GM20000 (cell line): ENCODE data around the gene SMAD1.
"Not testable (repeated sequence)": the region's sequence is repeated elsewhere in the genome, so short reads cannot be mapped to it uniquely, and the experiment has no call there.

Experiments used
- DNase-seq: peaks from one replicate; pipeline ENCODE4 v3.0.0; 2012; ENCODE audit warnings: low spot score
- TF ChIP-seq, protein P1 (sequence below): IDR thresholded peaks from 2 replicates; pipeline ENCODE4 v1.5.1; 2012; ENCODE audit warnings: mild to moderate bottlenecking, control low read depth; ENCODE audit errors: extremely low read depth, missing control alignments

The SMAD1 gene

GRCh38 chr4:145557720-145558119 lies 76.1 kb downstream of the SMAD1 start:
- peak; percentile 64 for DNase-seq
- TF ChIP-seq, protein P1, sequence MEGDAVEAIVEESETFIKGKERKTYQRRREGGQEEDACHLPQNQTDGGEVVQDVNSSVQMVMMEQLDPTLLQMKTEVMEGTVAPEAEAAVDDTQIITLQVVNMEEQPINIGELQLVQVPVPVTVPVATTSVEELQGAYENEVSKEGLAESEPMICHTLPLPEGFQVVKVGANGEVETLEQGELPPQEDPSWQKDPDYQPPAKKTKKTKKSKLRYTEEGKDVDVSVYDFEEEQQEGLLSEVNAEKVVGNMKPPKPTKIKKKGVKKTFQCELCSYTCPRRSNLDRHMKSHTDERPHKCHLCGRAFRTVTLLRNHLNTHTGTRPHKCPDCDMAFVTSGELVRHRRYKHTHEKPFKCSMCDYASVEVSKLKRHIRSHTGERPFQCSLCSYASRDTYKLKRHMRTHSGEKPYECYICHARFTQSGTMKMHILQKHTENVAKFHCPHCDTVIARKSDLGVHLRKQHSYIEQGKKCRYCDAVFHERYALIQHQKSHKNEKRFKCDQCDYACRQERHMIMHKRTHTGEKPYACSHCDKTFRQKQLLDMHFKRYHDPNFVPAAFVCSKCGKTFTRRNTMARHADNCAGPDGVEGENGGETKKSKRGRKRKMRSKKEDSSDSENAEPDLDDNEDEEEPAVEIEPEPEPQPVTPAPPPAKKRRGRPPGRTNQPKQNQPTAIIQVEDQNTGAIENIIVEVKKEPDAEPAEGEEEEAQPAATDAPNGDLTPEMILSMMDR, result peak; percentile 89

DNA sequence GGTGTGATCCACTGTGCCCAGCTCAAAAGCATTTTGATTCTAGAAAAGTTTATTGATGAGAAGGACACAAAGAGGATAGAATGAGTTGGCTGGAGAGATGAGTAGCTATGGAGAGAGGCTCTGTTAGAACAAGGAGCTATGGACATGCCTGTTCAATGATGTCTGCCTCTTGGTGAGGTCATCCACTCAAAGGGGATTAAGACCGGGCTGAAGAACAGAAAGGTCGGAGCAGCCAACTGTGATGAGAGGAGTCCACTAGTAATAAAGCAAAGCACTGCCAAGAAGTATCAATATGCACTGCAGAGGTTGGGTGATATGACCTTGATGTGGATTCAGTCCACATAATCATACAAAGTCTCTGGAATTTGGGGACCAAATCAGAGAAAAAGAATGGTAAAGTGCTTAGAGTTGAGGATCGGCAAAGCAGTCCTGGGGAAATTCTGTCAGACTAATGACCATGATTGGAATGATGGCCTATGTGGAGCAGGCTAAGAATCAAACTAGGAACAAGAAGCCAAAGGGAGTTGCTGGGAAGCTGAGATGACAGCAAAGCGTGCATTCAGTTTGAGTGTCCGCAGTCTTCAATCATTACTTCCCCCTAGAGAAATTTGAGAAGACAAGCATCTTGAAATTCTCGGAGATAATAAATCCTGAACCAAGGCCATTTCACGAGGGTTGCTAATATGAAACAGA lies 81.8 kb downstream of the SMAD1 start:
- TF ChIP-seq, protein P1, result no peak
- no peak for DNase-seq

- TF ChIP-seq, protein P1, result no peak
- DNase-seq, result no peak
These were observed 82.9 kb downstream of the SMAD1 start for GRCh38 chr4:145564540-145564939.

DNA sequence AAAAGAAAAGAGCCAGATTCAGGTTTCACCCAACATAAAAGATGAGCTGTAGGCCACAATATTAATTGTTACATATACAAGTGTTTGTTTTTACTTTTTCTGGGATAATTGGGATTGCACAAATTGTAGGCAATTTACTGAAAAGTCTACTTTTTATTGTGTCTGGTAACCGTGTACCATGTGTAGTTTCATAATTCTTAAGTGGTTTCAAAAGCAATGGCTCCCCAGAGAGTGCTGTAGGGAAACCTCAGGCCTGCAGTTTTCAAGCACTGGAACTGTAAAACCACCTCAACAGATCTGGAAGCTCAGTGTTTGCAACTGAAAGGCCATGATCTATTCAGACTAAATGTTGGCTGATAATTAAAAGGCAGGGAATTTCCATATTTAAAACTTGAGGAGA lies 83.7 kb downstream of the SMAD1 start:
- TF ChIP-seq, protein P1, result no peak
- DNase-seq, result no peak

- no peak for DNase-seq
- TF ChIP-seq, protein P1, result no peak
These were observed 84.5 kb downstream of the SMAD1 start for GRCh38 chr4:145566086-145566708.

- TF ChIP-seq, protein P1, result no peak
- DNase-seq, result no peak
These were observed 85.1 kb downstream of the SMAD1 start for GRCh38 chr4:145566768-145567167.

GRCh38 chr4:145567516-145567915 lies 85.9 kb downstream of the SMAD1 start:
- TF ChIP-seq, protein P1, result no peak
- DNase-seq, result no peak

- DNase-seq, result not testable (repeated sequence)
These were observed 92.9 kb downstream of the SMAD1 start for GRCh38 chr4:145574546-145574945.
